HG02973 (cell line): ENCODE measurements around the gene CHRM1.
"Not testable (repeated sequence)": the region's sequence is repeated elsewhere in the genome, so short reads cannot be mapped to it uniquely, and the experiment has no call there.

Source experiments
- ATAC-seq: cut with Tn5 transposase; IDR thresholded peaks from one replicate; pipeline ENCODE4 v1.9.1; 2021; ENCODE audit warnings: moderate library complexity; ENCODE audit not compliant: unreplicated experiment

The CHRM1 gene, protein sequence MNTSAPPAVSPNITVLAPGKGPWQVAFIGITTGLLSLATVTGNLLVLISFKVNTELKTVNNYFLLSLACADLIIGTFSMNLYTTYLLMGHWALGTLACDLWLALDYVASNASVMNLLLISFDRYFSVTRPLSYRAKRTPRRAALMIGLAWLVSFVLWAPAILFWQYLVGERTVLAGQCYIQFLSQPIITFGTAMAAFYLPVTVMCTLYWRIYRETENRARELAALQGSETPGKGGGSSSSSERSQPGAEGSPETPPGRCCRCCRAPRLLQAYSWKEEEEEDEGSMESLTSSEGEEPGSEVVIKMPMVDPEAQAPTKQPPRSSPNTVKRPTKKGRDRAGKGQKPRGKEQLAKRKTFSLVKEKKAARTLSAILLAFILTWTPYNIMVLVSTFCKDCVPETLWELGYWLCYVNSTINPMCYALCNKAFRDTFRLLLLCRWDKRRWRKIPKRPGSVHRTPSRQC

DNA sequence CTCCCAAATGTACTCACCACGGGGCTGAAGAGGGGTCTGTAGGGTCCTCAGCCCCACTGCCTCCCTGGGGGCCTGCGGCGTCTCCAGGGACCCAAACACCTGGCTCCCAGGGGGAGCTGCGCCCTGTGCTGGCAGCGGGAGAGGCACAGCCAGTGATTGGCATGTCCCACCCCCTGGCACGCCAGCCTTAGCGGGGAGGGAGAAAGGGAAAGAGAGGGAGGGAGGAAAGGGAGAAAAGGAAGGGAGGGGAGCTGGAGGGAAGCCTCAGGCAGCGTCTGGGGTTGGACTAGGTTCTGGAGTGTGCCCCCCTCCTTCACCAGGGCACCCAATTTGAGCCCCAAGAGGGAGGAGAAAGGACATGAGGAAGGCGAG is at the start of gene CHRM1:
TSS of gene CHRM1 (minus strand) at position 163 of the 372 bp plus-strand sequence. CDS start 10,263 bp downstream, outside the sequence.
- ATAC-seq, result no peak

DNA sequence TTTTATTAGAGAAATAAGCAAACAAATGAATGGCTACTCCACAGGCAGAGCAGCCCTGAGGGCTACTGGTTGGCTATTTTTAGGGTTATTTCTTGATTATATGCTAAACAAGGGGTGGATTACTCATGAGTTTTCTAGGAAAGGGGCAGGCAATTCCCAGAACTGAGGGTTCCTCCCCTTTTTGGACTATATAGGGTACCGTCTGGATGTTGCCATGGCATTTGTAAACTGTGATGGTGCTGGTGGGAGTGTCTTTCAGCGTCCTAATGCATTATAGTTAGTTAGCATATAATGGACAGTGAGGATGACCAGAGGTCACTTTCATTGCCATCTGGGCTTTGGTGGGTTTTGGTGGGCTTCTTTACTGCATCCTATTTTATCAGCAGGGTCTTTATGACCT is 44.4 kb upstream of the CHRM1 start:
- no peak for ATAC-seq

DNA sequence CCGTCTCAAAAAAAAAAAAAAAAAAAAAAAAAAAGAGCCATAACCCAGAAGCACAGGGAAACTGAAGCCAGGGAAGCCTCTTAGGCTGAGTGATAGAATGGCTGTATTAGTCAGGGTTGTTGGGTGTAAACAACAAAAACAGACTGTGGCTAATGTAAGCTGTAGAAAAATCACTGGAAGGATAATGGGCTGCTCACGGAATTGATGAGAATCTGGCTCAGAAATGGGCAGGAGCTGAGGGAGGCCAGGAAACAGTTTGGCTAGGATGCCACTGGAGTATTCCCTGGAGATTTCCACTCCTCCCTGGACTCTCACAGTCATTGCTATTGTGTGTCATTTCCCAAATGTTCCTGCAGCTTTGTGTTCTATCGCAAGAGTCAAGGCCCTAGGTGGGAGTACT is 41.2 kb upstream of the CHRM1 start:
- no peak for ATAC-seq

DNA sequence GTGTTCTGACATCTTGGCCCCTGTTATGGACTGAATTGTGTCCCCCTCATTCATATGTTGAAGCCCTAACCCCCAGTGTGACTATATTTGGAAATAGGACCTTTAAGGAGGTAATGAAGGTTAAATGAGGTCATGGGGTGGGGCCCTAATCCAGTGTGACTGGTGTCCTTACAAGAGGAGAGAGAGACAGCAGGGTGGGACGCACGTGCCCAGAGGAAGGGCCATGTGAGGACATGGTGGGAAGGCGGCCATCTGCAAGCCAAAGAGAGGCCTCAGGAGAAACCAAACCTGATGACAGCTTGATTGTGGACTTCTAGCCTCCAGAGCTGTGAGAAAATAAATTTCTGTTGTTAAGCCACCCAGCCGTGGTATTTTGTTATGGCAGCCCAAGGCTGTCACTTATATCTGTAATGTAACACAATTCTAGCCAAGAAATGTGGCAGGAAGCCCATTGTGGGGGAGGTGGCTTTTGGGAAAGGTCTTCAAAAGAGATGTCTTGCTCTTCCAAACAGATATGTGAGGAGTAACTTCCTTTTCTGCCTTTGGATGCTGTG is 39.9 kb upstream of the CHRM1 start:
- no peak for ATAC-seq

DNA sequence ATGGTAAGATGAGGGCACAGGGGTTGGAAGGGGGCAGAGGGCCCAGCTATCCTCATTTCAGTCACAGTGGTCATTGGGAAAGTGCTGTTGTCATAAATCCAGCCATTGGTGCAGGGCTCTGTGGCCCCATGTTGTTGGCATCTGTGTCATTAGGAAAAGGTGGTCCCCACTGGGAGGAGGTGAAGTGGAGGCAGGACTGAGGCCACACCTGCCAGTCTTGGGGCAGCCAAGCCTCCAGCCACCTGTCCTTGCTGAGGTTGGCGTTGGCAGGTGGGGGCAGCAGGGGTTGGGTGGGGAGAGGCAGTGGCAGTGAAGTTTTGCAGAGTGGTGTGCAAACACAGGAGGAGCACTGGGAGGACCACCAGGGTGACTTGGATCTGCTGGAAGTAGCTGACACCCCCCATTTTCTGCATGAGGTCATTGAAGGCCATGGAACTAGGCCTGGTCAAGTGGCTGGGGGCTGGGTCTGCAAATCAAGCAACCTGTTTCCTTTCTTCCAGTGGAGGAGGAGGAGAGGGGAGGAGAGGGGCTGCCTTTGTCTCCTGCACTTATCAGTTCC is 38.3 kb upstream of the CHRM1 start:
- no peak for ATAC-seq

DNA sequence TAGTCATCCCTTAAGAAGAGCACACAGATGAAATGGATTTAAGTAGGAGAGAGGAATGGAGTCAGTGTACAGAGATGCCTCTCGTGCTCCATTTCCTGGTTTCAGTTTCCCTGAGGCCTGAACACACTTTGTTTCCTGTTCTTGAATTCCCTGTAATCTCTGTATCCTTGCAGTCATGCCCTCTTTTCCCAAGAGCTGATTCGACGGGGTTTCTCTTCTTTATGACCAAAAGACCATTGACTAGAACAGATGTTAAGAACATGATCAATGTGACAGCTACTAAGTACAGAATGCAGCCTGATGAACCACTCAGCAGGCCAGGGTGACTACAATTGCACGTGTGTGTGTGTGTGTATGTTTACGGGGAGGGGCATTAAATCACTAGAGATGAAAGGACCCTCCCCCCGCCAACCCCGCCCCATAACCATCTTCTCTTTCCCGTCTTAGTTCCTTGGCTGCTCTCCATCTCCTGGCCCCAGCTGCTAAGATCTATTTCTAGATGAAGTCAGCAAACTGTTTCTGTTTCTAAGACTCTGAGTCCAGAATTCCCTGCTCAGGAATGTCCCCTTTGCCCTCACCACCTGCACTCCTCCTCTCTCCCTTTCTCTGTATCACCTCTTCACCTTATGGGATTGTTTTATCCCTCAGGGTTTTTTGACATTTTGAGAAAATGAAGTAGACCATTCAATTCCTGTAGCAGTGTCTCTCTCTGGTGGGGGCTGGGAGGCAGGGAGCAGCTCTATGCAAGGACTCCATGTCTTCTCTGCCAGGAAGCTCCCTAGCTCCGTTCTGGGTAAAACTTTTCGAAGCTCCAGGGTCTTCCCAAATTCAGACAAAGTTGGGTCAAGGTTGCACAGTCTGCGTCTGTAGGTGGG is 37.6 kb upstream of the CHRM1 start:
- ATAC-seq, result no peak

DNA sequence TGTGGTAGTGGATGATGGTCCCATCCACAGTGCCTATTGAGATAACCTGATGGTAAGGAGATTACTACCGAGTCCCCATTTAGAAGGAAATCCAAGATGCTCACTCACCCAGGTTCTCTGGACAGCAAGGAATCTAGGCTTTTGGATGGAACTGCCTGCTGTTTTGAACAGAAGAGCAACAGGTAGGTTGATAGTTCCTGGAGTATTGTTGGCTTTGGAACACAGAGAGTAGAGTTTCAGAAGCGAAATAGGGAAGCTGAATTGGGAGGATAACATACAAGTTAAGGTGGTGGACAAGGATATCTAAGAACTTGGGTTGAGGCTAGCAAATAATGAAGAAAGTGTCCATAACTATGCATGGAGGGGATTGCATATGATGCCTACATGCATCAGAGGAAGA is 36.0 kb upstream of the CHRM1 start:
- no peak for ATAC-seq

DNA sequence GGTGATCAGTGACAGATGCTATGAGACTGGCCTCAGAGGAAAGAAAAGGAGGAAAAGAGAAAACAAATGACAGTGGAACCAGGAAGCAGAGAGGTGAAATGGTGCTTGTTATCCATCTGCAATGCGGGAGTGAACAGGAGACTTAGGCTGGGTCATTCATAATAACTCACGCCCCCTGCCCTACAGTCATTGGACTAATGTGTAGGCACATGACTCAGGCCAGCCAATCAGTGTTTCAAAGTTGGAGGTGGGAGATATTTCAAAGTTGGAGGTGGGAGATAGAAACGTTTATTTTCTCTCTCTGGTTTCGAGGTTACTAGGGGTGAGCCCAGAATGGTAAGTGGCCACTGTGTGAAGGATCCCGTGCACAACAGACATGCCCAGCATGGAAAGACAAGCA is 33.3 kb upstream of the CHRM1 start:
- ATAC-seq, result no peak

DNA sequence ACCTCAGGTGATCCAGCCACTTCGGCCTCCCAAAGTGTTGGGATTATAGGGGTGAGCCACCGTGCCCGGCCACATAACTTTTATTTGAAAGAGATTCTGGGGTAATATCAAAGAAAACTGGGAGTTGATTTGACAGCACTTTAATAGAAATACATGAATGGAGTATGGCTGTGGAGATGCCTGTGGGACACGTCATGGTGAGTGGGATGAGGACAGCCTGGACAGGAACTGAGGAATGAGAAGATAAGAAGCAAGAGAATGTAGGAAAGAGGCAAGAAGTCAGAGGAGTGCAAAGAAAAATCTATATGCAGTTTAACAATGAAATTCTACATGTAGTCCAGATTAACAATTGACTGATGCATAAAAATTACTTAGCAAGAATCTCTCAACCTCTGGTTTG is 32.6 kb upstream of the CHRM1 start:
- ATAC-seq, result no peak

DNA sequence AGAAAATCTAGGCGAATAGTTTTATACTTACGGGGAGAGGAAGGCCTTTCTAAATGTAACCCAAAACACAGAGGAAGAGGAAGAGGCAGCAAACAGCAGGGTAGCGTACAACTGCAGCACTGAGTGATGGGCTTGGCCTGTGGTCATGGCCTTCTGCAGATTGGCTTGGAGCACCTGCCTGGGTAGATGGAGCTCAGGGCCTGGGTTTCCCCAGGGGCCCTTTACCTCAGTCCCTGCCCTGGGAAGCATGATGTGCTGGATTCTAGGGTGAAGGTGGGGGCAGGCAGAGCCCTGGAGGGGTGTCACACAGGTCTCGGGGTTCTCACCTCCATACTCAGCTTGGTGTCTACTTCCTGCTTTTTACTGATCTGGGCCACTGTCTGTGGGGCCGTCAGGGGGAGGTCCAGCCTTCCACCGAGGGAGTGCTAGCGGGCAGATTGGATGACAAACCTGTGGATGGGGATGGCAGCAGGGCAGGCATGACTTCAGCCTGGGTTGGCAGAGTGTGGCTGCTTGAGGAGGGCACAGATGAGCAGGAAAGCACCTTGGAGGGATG is 27.7 kb upstream of the CHRM1 start:
- ATAC-seq, result no peak

DNA sequence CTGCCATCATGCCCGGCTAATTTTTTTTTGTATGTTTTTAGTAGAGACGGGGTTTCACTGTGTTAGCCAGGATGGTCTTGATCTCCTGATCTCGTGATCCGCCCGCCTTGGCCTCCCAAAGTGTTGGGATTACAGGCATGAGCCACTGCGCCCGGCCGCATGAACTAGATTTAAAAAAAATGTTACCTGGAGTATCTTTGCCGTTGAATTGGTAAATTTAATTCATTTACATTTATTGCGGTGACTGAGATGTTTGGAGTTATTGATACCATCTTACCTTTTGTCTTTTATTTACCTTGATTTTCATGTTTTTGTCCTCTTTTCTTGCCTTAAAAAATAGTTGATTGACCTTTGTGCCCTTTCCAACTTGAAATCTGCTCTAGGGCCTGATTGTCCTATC is 24.4 kb upstream of the CHRM1 start:
- not testable (repeated sequence) for ATAC-seq

DNA sequence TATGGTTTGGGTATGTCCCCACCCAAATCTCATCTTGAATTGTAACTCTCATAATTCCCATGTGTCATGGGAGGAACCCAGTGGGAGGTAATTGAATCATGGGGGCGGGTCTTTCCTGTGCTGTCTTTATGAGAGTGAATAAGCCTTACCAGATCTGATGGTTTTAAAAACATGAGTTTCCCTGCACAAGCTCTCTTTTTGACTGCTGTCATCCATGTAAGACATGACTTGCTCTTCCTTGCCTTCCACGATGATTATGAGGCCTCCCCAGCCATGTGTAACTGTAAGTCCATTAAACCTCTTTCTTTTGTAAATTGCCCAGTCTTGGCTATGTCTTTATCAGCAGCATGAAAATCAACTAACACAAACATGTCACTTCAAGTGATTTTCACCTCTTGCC is 16.4 kb upstream of the CHRM1 start:
- ATAC-seq, result not testable (repeated sequence)

DNA sequence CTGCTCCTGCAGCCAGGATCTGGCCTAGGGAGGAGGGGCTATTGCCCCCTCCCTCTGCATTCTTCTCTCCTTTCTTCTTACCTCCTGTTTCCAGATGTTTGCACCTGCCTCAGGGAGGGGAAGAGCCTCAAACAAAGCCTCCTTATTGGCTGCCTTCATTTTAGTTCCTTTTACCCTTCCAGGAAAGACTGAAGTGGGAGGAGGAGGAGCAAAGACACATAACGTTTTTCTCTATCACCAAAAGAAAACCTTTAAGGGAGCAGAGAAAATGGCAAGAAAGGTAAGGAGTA is 13.3 kb upstream of the CHRM1 start:
- no peak for ATAC-seq

DNA sequence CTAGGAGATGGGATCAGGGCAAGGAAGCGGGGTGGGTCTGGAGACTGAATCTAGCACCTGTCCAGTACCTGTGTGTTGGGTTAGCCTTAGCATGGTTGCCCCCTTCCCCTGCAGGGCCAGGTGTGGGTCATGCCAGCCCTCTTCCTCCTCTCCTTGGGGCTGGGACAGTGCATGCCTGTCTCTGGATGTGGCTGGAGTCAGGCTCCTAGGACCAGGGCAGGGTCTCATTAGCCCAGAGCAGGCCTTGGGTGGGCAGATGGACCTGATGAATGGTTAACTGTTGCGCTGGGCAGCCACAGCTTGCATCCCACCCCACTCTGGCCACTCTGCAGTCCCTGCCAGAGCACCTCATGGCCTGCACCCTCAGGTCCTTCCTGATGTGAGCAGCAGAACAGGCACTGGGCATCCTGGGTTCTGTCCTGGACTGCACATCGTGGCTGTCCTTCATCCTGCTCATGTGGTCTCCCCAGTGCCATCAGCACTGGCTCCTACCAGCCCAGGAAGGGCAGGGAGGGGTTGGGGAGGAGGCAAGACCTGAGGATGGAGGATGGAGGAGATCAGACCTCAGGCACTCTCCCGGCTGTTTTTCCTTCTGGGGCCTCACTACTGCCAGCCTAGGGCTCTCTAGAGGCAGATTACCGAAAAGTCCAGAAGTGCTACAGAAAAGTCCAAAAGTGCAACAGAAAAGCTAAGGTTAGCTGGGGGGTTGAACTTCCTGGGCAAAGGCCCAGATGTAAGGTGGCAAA is 12.8 kb upstream of the CHRM1 start:
- no peak for ATAC-seq

DNA sequence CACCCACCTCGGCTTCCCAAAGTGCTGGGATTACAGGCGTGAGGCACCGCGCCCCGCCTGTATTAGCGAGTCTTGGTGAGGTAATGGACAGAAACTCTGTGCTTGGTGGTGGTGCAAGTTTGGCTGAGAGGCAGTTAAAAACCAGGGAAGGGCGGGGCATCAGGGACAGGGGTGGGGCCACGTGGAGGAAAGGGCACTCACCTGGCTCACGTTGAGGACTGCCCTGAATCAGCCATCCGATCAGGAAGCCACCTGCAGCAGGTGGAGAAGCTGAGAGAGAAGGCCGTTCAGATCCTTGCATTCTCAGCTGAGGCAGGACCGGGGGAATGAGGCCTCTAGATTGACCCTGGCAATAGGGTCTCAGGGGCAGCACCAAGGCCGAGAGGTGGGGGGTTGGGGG is 12.1 kb upstream of the CHRM1 start:
- no peak for ATAC-seq

DNA sequence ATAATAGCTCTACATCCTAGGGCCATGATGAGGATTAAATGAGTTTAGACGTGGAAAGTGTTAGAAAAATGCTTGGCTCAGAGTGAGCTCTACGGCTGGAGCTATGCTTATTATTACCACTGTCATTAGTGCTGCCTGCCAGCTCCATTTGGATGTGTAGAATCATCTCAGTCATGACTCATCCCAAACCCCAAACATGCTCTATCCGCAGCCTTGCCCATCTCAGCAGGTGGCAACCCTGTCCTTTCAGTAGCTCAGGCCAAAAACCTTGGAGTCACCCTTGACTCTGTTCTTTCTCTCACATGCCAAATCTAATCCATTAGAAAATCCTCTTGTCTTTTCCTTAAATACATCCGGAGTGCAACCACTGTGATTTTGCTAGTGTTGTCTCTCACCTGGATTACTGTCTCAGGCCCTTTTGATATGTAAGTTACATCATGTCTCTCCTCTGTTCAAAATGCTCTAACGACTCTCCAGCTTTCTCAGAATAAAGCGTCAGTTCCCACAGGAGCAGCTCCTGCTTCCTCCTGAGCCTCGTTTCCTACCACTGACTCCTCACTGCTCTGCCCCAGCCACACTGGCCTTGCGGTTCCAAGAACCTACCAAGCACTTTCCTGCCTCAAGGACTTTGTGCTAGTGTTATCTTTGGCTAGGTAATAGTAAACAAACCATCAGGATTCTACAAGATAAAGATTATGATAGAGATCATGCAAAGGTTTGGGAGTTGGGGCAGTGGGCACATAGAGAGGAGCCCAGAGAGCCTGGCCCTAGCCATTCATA is 10.5 kb upstream of the CHRM1 start:
- no peak for ATAC-seq

DNA sequence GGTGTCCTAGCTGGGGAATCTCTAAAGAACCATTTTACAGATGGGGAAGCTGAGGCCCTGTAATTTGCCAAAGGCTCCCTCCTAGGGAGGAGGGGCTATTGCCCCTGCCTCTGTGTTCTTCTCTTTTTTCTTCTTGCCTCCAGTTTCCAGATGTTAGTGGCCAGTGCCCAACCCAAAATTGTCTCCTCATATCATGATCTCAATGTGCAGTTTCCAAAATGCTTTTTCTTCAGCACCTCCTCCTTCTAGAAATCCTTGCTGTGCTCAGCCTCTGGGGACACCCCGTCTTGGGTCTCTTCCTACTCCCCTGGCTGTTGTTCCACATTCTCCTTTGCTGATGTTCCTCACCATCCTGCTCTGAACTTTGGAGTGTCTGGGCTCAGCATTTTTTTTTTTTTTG is 9.5 kb upstream of the CHRM1 start:
- ATAC-seq, result no peak

DNA sequence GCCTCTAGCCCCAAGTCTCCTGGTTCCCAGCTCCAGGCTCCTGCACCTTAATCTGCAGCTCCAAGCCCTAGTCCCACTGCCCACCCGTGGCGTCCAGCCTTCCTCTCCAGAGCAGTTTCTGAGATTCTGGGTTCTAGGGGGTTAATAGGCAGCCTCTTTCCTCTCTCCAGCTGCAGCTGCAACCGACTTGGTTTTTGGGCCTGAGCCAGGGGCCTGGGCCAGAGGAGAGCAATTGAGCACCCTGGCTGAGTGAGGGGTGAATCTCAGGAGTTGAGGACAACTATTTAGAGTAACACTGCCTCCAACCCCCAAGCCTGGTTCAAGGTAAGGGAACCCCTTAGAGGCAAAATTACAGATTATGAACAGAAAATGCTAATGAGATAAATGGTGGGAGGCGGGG is 9.0 kb upstream of the CHRM1 start:
- ATAC-seq, result no peak

DNA sequence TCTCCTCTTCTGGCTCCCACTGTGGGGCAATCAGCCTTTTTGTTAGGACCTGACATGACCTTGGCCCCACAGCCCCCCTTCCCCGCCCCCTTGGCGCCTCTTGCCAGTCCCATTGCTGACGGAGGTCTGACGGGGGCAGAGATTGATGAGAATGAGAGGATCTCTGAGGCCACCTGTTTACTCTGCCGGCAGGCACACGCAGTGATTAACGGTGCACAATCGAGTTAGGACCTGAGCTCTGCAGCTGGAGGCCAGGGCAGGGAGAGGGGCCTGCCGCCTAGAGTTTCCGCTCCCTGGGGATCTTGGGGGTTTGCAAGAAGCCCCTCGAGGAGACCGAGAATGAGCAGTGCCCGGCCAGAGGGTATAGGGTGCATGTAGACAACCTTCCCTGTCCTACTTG is 6.8 kb upstream of the CHRM1 start:
- no peak for ATAC-seq
